ENCODE measurements around the gene COMMD6.

The COMMD6 gene

DNA sequence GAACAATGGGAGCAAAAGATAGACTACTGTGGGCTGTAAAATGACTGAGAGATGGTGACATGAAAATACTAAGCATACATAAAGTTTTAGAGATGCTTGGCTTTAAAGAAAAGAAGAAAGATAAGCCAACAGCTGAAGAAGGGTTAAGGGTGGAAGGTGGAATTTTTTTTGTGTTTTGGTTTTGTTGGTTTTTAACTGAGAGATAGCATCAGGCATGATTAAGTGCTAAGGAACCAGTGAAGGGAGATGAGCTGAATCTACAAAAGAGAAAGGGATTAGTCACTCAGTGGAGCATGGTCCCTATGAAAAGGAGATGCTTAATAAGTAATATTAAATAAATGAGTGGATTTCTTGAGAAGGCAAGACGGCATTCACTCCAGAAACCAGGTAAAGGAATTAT is 43.1 kb downstream of the COMMD6 start:
- Histone ChIP-seq H4K8ac (ENCODE audit: low read length) (no peak overlapping the region), H3K9ac (ENCODE audit: low read length) (no peak overlapping the region), H2BK5ac (ENCODE audit: low read depth, low read length, poor library complexity, severe bottlenecking) (no peak overlapping the region), H3K4me2 (ENCODE audit: low read length, poor library complexity, severe bottlenecking) (no peak overlapping the region), H3K4me1 (ENCODE audit: control insufficient read depth, insufficient read depth, low read depth, low read length) (peaks cover under 1% of the 10 kb centered on the region), H3K27me3 (ENCODE audit: control insufficient read depth in 1 of 2, insufficient read depth in 1 of 2, low read length in 2 of 2) (no peaks in the 10 kb centered on the region), H4K91ac (ENCODE audit: low read length) (no peak overlapping the region), H3K27ac (ENCODE audit: low read length, poor library complexity, severe bottlenecking) (no peak overlapping the region), H3K18ac (ENCODE audit: low read depth in 1 of 2, low read length in 2 of 2) (no peak overlapping the region), H3K14ac (ENCODE audit: low read length in 2 of 2) (no peak overlapping the region), H3K79me1 (replicated peaks; ENCODE audit: low read length, poor library complexity, severe bottlenecking) (no peaks in the 10 kb centered on the region), H2BK120ac (ENCODE audit: low read depth, low read length) (no peak overlapping the region), H2AFZ (ENCODE audit: low read depth, low read length) (no peak overlapping the region), H2AK5ac (ENCODE audit: low read length, severe bottlenecking) (no peak overlapping the region), H2BK15ac (ENCODE audit: low read depth, poor library complexity, severe bottlenecking) (no peak overlapping the region), H3K4me3 (ENCODE audit: insufficient read depth in 1 of 2, low read depth in 1 of 2, low read length in 2 of 2) (no peak overlapping the region), H3K23ac (ENCODE audit: low read length in 2 of 2) (no peak overlapping the region), H3K4ac (ENCODE audit: low read depth in 1 of 2, low read length in 2 of 2) (no peak overlapping the region), H3K9me3 (ENCODE audit: control insufficient read depth, low read length) (no peaks in the 10 kb centered on the region), H2BK12ac (ENCODE audit: low read length in 2 of 2) (no peak overlapping the region), H3K36me3 (ENCODE audit: control insufficient read depth in 1 of 2, insufficient read depth in 2 of 2, low read depth in 1 of 2, low read length in 2 of 2) (no peaks in the 10 kb centered on the region)
- WGBS = 95% methylated on average over 1 of the region's 1 CpG
- DNase-seq = no peak

DNA sequence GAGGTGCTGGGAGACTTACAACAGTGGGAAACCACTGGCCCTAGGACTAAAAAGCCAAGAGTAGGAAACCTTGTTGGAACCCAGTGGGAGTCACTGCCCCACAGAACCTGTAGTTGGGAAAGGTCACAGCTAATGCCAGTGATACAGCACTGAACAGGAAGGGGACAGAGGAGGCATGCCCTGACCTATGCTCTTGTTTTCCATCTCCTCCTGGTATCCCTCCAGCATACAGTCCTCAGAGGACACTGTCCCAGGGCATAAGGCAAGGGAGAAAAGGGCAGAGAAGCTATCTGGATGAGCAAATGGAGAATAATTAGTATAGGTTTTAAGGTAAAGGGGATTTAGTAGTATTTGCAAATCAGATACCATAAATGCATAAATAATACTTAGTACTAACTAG is 44.5 kb downstream of the COMMD6 start:
- no peak overlapping the region for H3K18ac ChIP-seq (ENCODE audit: low read depth in 1 of 2, low read length in 2 of 2)
- H3K4me2 ChIP-seq (ENCODE audit: low read length, poor library complexity, severe bottlenecking) = no peak overlapping the region
- H4K91ac ChIP-seq (ENCODE audit: low read length) = no peak overlapping the region
- H3K23ac ChIP-seq (ENCODE audit: low read length in 2 of 2) = no peak overlapping the region
- no peak overlapping the region for H2BK15ac ChIP-seq (ENCODE audit: low read depth, poor library complexity, severe bottlenecking)
- H3K27me3 ChIP-seq (ENCODE audit: control insufficient read depth in 1 of 2, insufficient read depth in 1 of 2, low read length in 2 of 2) = no peaks in the 10 kb centered on the region
- H2AK5ac ChIP-seq (ENCODE audit: low read length, severe bottlenecking) = no peak overlapping the region
- no peak overlapping the region for H3K27ac ChIP-seq (ENCODE audit: low read length, poor library complexity, severe bottlenecking)
- no peak for DNase-seq
- no peak overlapping the region for H4K8ac ChIP-seq (ENCODE audit: low read length)
- H3K9ac ChIP-seq (ENCODE audit: low read length) = no peak overlapping the region
- no peak overlapping the region for H2BK12ac ChIP-seq (ENCODE audit: low read length in 2 of 2)
- H3K79me1 ChIP-seq (replicated peaks; ENCODE audit: low read length, poor library complexity, severe bottlenecking) = no peaks in the 10 kb centered on the region
- H2BK120ac ChIP-seq (ENCODE audit: low read depth, low read length) = no peak overlapping the region
- H2AFZ ChIP-seq (ENCODE audit: low read depth, low read length) = no peak overlapping the region
- H3K9me3 ChIP-seq (ENCODE audit: control insufficient read depth, low read length) = no peaks in the 10 kb centered on the region
- H2BK5ac ChIP-seq (ENCODE audit: low read depth, low read length, poor library complexity, severe bottlenecking) = no peak overlapping the region
- no peaks in the 10 kb centered on the region for H3K36me3 ChIP-seq (ENCODE audit: control insufficient read depth in 1 of 2, insufficient read depth in 2 of 2, low read depth in 1 of 2, low read length in 2 of 2)
- no peak overlapping the region for H3K14ac ChIP-seq (ENCODE audit: low read length in 2 of 2)
- H3K4ac ChIP-seq (ENCODE audit: low read depth in 1 of 2, low read length in 2 of 2) = no peak overlapping the region
- peaks cover 2% of the 10 kb centered on the region for H3K4me1 ChIP-seq (ENCODE audit: control insufficient read depth, insufficient read depth, low read depth, low read length)
- H3K4me3 ChIP-seq (ENCODE audit: insufficient read depth in 1 of 2, low read depth in 1 of 2, low read length in 2 of 2) = no peak overlapping the region

DNA sequence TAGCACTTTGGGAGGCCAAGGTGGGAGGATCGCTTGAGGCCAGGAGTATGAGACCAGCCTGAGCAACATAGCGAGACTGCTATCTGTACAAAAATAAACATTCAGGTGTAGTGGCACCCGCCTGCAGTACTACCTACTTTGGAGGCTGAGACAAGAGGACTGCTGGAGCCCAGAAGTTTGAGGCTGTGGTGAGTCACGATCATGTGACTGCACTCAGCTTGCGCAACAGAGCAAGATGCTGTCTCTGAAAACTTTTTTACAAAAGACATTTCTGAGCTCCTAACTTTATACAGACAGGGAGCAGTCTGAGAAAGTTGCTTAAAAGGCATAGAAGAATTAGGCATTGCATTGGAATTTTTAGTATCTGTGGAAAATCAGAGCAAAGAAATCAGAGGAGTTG is 45.3 kb downstream of the COMMD6 start:
- Histone ChIP-seq H3K9ac (ENCODE audit: low read length) (no peak overlapping the region), H2BK120ac (ENCODE audit: low read depth, low read length) (no peak overlapping the region), H2BK15ac (ENCODE audit: low read depth, poor library complexity, severe bottlenecking) (no peak overlapping the region), H3K9me3 (ENCODE audit: control insufficient read depth, low read length) (no peaks in the 10 kb centered on the region), H2AK5ac (ENCODE audit: low read length, severe bottlenecking) (no peak overlapping the region), H2AFZ (ENCODE audit: low read depth, low read length) (no peak overlapping the region), H3K27me3 (ENCODE audit: control insufficient read depth in 1 of 2, insufficient read depth in 1 of 2, low read length in 2 of 2) (no peaks in the 10 kb centered on the region), H4K8ac (ENCODE audit: low read length) (no peak overlapping the region), H3K4me1 (ENCODE audit: control insufficient read depth, insufficient read depth, low read depth, low read length) (peaks cover 2% of the 10 kb centered on the region), H3K4me3 (ENCODE audit: insufficient read depth in 1 of 2, low read depth in 1 of 2, low read length in 2 of 2) (no peak overlapping the region), H4K91ac (ENCODE audit: low read length) (no peak overlapping the region), H3K36me3 (ENCODE audit: control insufficient read depth in 1 of 2, insufficient read depth in 2 of 2, low read depth in 1 of 2, low read length in 2 of 2) (no peaks in the 10 kb centered on the region), H3K79me1 (replicated peaks; ENCODE audit: low read length, poor library complexity, severe bottlenecking) (no peaks in the 10 kb centered on the region), H2BK5ac (ENCODE audit: low read depth, low read length, poor library complexity, severe bottlenecking) (no peak overlapping the region), H3K14ac (ENCODE audit: low read length in 2 of 2) (no peak overlapping the region), H3K18ac (ENCODE audit: low read depth in 1 of 2, low read length in 2 of 2) (no peak overlapping the region), H3K27ac (ENCODE audit: low read length, poor library complexity, severe bottlenecking) (no peak overlapping the region), H3K4ac (ENCODE audit: low read depth in 1 of 2, low read length in 2 of 2) (no peak overlapping the region), H3K4me2 (ENCODE audit: low read length, poor library complexity, severe bottlenecking) (no peak overlapping the region), H2BK12ac (ENCODE audit: low read length in 2 of 2) (no peak overlapping the region), H3K23ac (ENCODE audit: low read length in 2 of 2) (no peak overlapping the region)
- DNase-seq = peak; percentile 42
- WGBS = 97% methylated on average over 5 of the region's 5 CpGs

DNA sequence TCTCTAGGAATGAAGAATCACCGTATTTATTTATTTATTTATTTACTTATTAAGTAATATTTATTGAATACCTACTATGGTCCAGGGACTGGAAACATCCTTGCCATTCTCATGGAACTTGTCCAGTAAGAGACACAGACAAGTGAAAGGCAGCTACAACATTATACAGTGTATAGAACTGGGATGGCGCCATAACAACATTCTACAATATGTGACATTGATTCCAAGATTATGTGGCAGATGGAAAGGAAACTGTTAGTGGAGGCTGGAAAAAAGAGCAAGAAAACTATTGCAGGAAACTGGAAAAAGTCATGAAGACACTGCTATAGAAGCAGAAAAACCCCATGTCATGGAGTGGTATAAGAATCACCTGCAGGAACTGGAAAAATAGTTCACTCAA is 46.3 kb downstream of the COMMD6 start:
- no peak overlapping the region for H2AFZ ChIP-seq (ENCODE audit: low read depth, low read length)
- H3K9ac ChIP-seq (ENCODE audit: low read length) = no peak overlapping the region
- no peak overlapping the region for H2BK120ac ChIP-seq (ENCODE audit: low read depth, low read length)
- WGBS = 100% methylated on average over 1 of the region's 2 CpGs
- no peak overlapping the region for H2BK12ac ChIP-seq (ENCODE audit: low read length in 2 of 2)
- no peak overlapping the region for H2BK5ac ChIP-seq (ENCODE audit: low read depth, low read length, poor library complexity, severe bottlenecking)
- H3K4me3 ChIP-seq (ENCODE audit: insufficient read depth in 1 of 2, low read depth in 1 of 2, low read length in 2 of 2) = no peak overlapping the region
- no peak for DNase-seq
- H3K27me3 ChIP-seq (ENCODE audit: control insufficient read depth in 1 of 2, insufficient read depth in 1 of 2, low read length in 2 of 2) = no peaks in the 10 kb centered on the region
- no peak overlapping the region for H2AK5ac ChIP-seq (ENCODE audit: low read length, severe bottlenecking)
- no peaks in the 10 kb centered on the region for H3K36me3 ChIP-seq (ENCODE audit: control insufficient read depth in 1 of 2, insufficient read depth in 2 of 2, low read depth in 1 of 2, low read length in 2 of 2)
- H3K4me2 ChIP-seq (ENCODE audit: low read length, poor library complexity, severe bottlenecking) = no peak overlapping the region
- H3K18ac ChIP-seq (ENCODE audit: low read depth in 1 of 2, low read length in 2 of 2) = no peak overlapping the region
- H3K79me1 ChIP-seq (replicated peaks; ENCODE audit: low read length, poor library complexity, severe bottlenecking) = no peaks in the 10 kb centered on the region
- no peaks in the 10 kb centered on the region for H3K9me3 ChIP-seq (ENCODE audit: control insufficient read depth, low read length)
- H3K4ac ChIP-seq (ENCODE audit: low read depth in 1 of 2, low read length in 2 of 2) = no peak overlapping the region
- H3K23ac ChIP-seq (ENCODE audit: low read length in 2 of 2) = no peak overlapping the region
- H3K27ac ChIP-seq (ENCODE audit: low read length, poor library complexity, severe bottlenecking) = no peak overlapping the region
- no peak overlapping the region for H3K14ac ChIP-seq (ENCODE audit: low read length in 2 of 2)
- H3K4me1 ChIP-seq (ENCODE audit: control insufficient read depth, insufficient read depth, low read depth, low read length) = peaks cover 2% of the 10 kb centered on the region
- no peak overlapping the region for H4K8ac ChIP-seq (ENCODE audit: low read length)
- H4K91ac ChIP-seq (ENCODE audit: low read length) = no peak overlapping the region
- H2BK15ac ChIP-seq (ENCODE audit: low read depth, poor library complexity, severe bottlenecking) = no peak overlapping the region
